HG03175 (cell line): ENCODE results near the gene ST7.

Experiments
- ATAC-seq: cut with Tn5 transposase; IDR thresholded peaks from one replicate; pipeline ENCODE4 v1.9.1; 2021; ENCODE audit warnings: mild to moderate bottlenecking, moderate library complexity; ENCODE audit not compliant: unreplicated experiment

The ST7 gene

DNA sequence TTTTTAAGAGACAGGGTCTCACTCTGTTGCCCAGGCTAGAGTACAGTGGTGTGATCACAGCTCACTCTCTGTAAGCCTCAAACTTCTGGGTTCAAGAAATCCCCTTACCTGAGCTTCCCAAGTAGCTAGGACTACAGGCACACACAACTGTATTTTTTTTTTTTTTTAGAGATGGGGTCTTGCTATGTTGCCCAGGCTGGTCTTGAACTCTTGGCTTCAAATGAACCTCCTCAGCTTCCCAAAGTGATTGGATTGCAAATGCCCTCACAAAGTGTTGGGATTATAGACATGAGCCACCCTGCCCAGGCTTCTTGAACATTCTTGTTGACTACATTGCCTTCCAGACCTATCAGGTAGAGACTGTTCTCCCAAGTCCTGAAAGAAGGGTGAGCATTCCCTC is 296.9 kb downstream of the ST7 start:
- ATAC-seq, result no peak

- ATAC-seq, result no peak
Observed at GRCh38 chr7:117250801-117251200, 297.5 kb downstream of the ST7 start.

DNA sequence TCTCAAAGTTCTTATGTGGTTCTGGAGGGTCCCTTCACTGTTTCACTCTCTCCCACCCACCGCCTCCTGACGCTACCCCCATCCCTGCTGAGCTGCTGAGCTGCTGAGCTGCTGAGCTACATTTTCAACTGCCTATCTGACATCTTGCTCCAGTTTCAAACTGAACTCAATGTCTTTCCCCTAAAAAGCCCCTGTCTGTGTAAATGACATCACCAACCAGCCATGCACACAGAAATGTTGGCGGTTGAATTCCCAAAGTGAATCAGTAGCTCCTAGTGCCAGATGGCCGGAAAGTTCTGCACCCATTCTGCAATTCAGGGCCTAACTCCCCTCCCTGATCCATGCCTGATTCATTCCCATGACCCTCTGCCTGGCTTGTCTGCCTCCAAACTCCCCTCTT is 298.4 kb downstream of the ST7 start:
- ATAC-seq, result no peak

DNA sequence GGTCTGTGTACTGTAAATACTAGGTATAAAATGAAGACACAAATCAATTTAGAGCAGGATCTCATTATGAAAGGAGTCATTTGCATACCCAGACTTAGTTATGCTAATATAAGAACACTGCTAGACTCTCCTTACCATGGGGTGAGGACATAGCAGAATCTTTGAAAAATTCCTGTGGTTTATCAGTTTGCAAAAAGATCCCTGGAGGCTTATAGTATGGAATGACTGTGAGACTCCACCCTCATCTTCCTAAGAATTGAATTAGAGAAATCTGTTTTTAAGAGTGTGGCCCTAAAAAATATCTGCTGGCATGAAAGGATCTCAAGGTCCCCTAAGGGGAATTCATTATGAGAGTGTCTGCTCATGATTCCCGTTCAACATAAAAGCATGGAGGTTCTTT is 306.3 kb downstream of the ST7 start:
- ATAC-seq, result no peak

- ATAC-seq, result no peak
Observed at GRCh38 chr7:117262546-117262945, 309.2 kb downstream of the ST7 start.

GRCh38 chr7:117264716-117265115 is 311.4 kb downstream of the ST7 start:
- no peak for ATAC-seq

GRCh38 chr7:117269417-117269816 is 316.1 kb downstream of the ST7 start:
- no peak for ATAC-seq

GRCh38 chr7:117269886-117270285 is 316.6 kb downstream of the ST7 start:
- no peak for ATAC-seq

GRCh38 chr7:117270371-117270770 is 317.1 kb downstream of the ST7 start:
- ATAC-seq, result no peak

GRCh38 chr7:117271566-117271965 is 318.3 kb downstream of the ST7 start:
- no peak for ATAC-seq

DNA sequence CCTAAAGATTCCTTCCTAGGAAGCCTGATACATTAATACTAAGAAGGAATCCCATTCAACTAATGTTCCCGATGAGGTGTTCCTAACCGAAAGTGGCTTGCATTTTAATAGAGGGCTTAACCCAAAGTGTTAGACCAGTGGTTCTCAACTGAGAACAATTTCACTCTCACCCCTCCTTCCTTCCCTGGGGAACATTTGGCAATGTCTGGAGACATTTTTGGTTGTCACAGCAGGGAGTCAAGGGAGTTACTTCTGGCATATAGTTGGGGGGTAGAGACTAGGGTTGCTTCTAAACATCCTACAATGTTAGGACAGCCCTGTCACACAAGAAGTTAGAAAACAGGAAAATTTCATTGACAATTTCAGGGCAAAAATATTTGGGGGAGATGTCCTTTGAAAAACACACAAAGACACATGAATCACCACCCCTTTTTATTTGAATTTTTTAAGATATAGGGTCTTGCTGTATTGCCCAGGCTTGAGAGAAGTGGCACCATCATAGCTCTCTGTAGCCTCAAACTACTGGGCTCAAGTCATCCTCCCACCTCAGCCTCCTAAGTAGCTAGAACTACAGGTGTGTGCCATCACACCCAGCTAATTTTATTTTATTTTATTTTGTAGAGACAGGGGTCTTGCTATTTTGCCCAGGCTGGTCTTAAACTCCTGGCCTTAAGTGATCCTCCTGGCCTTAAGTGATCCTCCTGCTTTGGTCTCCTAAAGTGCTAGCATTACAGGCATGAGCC is 318.9 kb downstream of the ST7 start:
- ATAC-seq, result no peak

- no peak for ATAC-seq
Observed at GRCh38 chr7:117273325-117273724, 320.0 kb downstream of the ST7 start.

DNA sequence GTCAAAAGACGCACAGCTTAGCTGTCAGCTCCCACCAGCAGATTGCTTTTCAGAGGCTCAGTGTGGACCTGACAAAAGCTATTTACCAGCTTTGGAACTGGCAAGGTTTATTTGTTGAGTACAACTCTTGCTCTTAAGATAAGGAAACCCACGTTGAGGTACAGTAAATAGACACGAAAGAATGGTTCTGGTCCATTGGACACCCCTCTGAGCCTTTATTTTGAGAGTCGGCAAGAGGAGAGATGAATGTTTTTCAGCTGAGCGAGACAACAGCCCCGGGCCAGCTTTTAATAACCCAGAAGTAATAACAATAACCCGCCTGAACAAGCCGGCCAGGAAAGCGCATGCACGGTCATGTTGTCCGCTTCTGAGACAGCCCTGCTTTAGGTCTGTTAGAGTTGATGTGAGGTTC is 320.5 kb downstream of the ST7 start:
- ATAC-seq, result no peak

- no peak for ATAC-seq
Observed at GRCh38 chr7:117274951-117275350, 321.6 kb downstream of the ST7 start.

DNA sequence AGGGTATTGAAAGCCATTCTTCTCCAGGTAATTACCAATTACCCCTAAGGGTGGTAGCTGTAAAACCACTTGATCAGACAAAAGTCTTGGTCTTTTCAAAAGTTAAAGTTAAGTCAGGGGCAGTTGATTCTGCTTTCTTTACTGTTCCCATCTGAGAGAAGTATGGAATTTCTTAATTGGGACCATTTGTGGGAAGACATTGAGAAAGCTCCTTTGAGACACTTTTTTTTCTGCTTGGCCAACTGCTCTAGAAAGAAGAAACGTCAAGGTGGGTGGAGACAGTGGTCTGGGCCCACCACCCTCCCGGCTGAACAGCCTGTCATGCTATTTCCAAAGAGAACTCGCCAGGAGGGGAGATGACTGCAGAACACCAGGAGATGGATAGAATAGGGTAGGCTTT is 324.3 kb downstream of the ST7 start:
- ATAC-seq, result no peak

DNA sequence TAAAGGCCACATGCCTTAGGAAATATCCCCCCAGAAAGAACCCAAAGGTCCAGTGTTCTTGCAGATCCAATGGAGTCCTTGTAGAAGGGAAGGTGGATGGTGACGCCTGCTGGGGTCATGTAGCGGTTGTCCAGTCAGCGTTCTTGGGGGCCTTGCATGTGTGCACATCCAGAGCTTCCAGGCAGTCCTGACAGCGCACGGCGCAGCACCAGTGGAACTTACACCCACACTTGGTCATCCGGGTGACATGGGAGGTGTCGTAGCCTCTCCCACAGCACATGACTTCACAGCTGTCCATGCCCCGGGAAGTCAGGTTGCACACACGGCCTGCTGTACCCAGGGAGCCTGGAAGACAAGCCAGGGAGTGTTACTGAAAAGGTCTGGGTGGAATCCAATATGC is 324.7 kb downstream of the ST7 start:
- no peak for ATAC-seq

DNA sequence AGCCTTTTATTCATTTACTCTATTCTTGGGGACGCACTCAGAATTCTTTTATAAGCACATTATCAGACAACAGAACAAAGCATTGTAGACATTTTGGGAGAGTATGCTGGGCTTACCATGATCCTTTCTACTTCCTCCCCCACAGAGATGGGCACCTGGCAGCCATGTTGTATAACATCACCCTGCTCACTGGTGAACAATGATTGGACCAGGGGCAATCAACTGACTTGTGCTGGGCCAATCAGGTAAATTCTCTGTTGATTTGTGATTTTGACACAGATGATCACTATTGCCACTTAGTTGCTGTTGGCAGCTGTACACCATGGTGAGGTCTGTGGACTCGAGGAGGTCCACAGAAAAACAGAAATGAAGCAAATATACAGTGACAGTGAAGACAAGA is 325.9 kb downstream of the ST7 start:
- ATAC-seq, result no peak
